ENCODE data around the gene SLC22A31. TPM values are rescaled to one million over a fixed set of nuclear protein-coding genes. Genes with fewer than 3 reads are reported as not detected.
A peak's percentile ranks its signal among the peaks of the same experiment; 100 is the strongest.

Gene SLC22A31
- total RNA-seq, 1 experiment from 2014 or later, result 0.47 TPM

DNA sequence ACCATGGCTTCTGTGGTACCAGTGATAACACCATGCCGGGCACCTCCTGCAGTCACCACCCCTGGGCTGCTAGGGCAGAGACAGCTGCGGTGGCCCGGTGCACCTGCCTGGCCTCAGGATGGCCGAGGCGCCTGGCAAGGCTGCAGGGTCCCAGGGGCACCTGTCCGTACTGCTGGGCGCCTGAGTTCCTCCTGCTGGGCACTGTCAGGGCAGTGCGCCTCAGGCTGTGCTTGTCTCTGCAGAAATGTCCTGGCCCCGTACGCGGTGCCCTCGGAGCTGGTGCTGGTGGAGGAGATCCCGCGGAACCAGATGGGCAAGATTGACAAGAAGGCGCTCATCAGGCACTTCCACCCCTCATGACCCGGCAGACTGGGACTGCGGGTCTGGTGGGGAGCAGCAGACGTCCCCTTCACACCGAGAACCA is 46.5 kb downstream of the SLC22A31 start:
- Histone ChIP-seq H3K9me3 (ENCODE audit: low read depth, low read length, poor library complexity, severe bottlenecking) (no peaks in the 10 kb centered on the region), H3K27ac (ENCODE audit: low read depth, low read length, poor library complexity, severe bottlenecking) (no peak overlapping the region), H3K4me3 (ENCODE audit: low read depth, low read length, poor library complexity, severe bottlenecking) (no peak overlapping the region), H3K27me3 (replicated peaks; ENCODE audit: insufficient read depth, low read depth, low read length, poor library complexity) (no peaks in the 10 kb centered on the region), H3K4me1 (ENCODE audit: insufficient read depth, low read length, poor library complexity, severe bottlenecking) (no peaks in the 10 kb centered on the region), H3K36me3 (ENCODE audit: insufficient read depth, low read length, poor library complexity, severe bottlenecking) (no peaks in the 10 kb centered on the region)
- TF ChIP-seq EZH2 (IDR thresholded peaks at IDR 0.05; ENCODE audit: borderline replicate concordance, low read depth, low read length, poor library complexity, severe bottlenecking), result no peak
- TF ChIP-seq, protein P1, sequence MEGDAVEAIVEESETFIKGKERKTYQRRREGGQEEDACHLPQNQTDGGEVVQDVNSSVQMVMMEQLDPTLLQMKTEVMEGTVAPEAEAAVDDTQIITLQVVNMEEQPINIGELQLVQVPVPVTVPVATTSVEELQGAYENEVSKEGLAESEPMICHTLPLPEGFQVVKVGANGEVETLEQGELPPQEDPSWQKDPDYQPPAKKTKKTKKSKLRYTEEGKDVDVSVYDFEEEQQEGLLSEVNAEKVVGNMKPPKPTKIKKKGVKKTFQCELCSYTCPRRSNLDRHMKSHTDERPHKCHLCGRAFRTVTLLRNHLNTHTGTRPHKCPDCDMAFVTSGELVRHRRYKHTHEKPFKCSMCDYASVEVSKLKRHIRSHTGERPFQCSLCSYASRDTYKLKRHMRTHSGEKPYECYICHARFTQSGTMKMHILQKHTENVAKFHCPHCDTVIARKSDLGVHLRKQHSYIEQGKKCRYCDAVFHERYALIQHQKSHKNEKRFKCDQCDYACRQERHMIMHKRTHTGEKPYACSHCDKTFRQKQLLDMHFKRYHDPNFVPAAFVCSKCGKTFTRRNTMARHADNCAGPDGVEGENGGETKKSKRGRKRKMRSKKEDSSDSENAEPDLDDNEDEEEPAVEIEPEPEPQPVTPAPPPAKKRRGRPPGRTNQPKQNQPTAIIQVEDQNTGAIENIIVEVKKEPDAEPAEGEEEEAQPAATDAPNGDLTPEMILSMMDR (conservative IDR thresholded peaks at IDR 0.05; ENCODE audit: low read depth, low read length), result no peak
- ChIA-PET CTCF (no interaction called here), POLR2A (ENCODE audit: low non-redundant PET) (no interaction called here)
- no peak for DNase-seq (ENCODE audit: low spot score)
- no TSS peak for BruUV-seq (replicated peaks)
- intact Hi-C loops (cut with micrococcal nuclease; ENCODE audit: unreplicated experiment), result no loop called here

DNA sequence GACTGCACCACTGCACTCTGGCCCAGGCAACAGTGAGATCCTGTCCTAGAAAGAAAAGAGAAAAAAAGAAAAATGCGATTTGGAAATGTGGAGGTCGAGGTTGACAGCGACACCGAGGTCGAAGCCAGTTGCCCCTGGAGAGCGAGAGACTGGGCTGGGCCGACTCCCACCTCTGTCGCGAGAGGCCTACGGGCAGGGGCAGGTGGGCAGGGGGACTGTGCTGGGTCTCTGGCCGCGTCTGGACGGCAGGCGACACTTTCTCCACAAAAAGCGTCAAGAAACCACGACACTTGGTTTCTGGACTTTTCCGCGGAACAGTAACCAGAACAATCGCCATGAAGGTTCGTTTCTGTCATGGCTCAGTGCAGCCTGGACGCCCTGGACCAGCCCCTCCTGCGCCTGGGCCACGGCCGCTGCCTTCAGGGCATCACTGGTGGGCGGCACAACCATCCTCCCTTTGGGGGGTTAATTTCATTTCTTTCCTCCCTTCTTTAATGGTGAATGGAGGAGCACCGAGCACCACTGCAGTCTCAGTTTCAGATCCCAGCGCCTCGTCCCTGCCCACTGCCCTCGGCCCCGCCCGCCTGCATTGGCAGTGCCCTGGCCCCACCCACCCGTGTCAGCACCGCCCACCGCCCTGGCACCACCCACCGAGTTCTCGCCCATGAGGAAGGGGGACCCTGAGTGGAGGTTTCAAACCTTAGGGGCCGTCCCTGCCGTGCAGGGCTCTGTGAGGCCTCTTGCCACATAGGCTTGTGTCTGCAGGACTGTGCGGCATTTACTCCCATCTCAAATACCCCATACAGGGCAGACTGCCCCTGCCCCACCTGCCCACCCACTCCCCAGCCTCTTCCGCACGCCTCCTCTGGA is 47.3 kb downstream of the SLC22A31 start:
- Histone ChIP-seq H3K9me3 (ENCODE audit: low read depth, low read length, poor library complexity, severe bottlenecking) (no peaks in the 10 kb centered on the region), H3K27me3 (replicated peaks; ENCODE audit: insufficient read depth, low read depth, low read length, poor library complexity) (no peaks in the 10 kb centered on the region), H3K4me3 (ENCODE audit: low read depth, low read length, poor library complexity, severe bottlenecking) (no peak overlapping the region), H3K36me3 (ENCODE audit: insufficient read depth, low read length, poor library complexity, severe bottlenecking) (no peaks in the 10 kb centered on the region), H3K27ac (ENCODE audit: low read depth, low read length, poor library complexity, severe bottlenecking) (no peak overlapping the region), H3K4me1 (ENCODE audit: insufficient read depth, low read length, poor library complexity, severe bottlenecking) (no peaks in the 10 kb centered on the region)
- BruUV-seq (replicated peaks), result no TSS peak
- DNase-seq (ENCODE audit: low spot score), result peak; percentile 34
- TF ChIP-seq EZH2 (IDR thresholded peaks at IDR 0.05; ENCODE audit: borderline replicate concordance, low read depth, low read length, poor library complexity, severe bottlenecking), result no peak
- TF ChIP-seq, protein P1 (conservative IDR thresholded peaks at IDR 0.05; ENCODE audit: low read depth, low read length), result no peak
- ChIA-PET CTCF (no interaction called here), POLR2A (ENCODE audit: low non-redundant PET) (no interaction called here)
- intact Hi-C loops (cut with micrococcal nuclease; ENCODE audit: unreplicated experiment), result no loop called here

DNA sequence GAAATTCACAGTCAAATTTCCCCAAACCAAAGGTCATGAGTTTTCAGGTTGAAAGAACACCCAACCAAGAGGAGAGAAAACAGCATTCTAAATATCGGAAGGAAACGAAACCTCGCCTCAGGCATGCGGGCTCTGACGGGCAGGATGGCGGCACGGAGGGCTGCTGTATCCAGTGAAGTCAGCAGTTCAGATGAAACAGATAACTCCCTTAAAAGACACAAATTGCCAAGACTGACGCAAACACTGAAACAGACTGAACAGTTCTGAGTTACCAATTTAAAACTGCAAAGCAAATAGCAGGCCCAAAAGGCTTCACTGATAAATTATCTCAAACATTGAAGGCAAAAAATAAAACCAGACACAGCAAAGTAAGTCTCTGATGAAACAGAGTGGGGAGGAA is 49.4 kb downstream of the SLC22A31 start:
- POLR2A ChIA-PET (ENCODE audit: low non-redundant PET), result no interaction called here

More for the DNA sequence above, 49.4 kb downstream of the SLC22A31 start:
- CTCF ChIA-PET, result no interaction called here
- Histone ChIP-seq H3K36me3 (ENCODE audit: insufficient read depth, low read length, poor library complexity, severe bottlenecking) (no peaks in the 10 kb centered on the region), H3K4me1 (ENCODE audit: insufficient read depth, low read length, poor library complexity, severe bottlenecking) (no peaks in the 10 kb centered on the region), H3K9me3 (ENCODE audit: low read depth, low read length, poor library complexity, severe bottlenecking) (no peaks in the 10 kb centered on the region), H3K27me3 (replicated peaks; ENCODE audit: insufficient read depth, low read depth, low read length, poor library complexity) (no peaks in the 10 kb centered on the region), H3K4me3 (ENCODE audit: low read depth, low read length, poor library complexity, severe bottlenecking) (no peak overlapping the region), H3K27ac (ENCODE audit: low read depth, low read length, poor library complexity, severe bottlenecking) (no peak overlapping the region)
- BruUV-seq (replicated peaks), result TSS peak; percentile 23
- no peak for TF ChIP-seq EZH2 (IDR thresholded peaks at IDR 0.05; ENCODE audit: borderline replicate concordance, low read depth, low read length, poor library complexity, severe bottlenecking)
- TF ChIP-seq, protein P1 (conservative IDR thresholded peaks at IDR 0.05; ENCODE audit: low read depth, low read length), result no peak
- intact Hi-C loops (cut with micrococcal nuclease; ENCODE audit: unreplicated experiment), result no loop called here
- no peak for DNase-seq (ENCODE audit: low spot score)

All from A673 (cell line).